Neural cell (in vitro differentiated cells): Measurements from ENCODE around the gene GRB7.

ENCODE experiments used
- CTCF ChIP-seq: fragments of 450-650 bp; IDR thresholded peaks from 2 replicates; pipeline ENCODE4 v1.5.1; 2014; ENCODE audit warnings: antibody characterized with exemption, mild to moderate bottlenecking, moderate library complexity; ENCODE audit not compliant: poor library complexity, severe bottlenecking
- EP300 ChIP-seq: fragments of 450-650 bp; conservative IDR thresholded peaks from 2 replicates; pipeline ENCODE4 v1.6.1; 2014; ENCODE audit warnings: antibody characterized with exemption, mild to moderate bottlenecking, moderate library complexity; ENCODE audit not compliant: poor library complexity, severe bottlenecking
- EZH2 ChIP-seq: fragments of 200-600, 300-800 bp; shearing (Covaris generic), sonication (generic); IDR thresholded peaks from 2 replicates; pipeline ENCODE4 v1.6.1; 2014; ENCODE audit warnings: antibody characterized with exemption, low read length, borderline replicate concordance, mild to moderate bottlenecking; ENCODE audit not compliant: insufficient read depth, poor library complexity, severe bottlenecking
- MXI1 ChIP-seq: fragments of 450-650 bp; conservative IDR thresholded peaks from 2 replicates; pipeline ENCODE4 v1.6.1; 2014; ENCODE audit warnings: antibody characterized with exemption, mild to moderate bottlenecking; ENCODE audit not compliant: poor library complexity, severe bottlenecking
- POLR2AphosphoS5 ChIP-seq: IDR thresholded peaks from 2 replicates; pipeline ENCODE4 v1.6.1; 2012
- RAD21 ChIP-seq: fragments of 450-650 bp; conservative IDR thresholded peaks from 2 replicates; pipeline ENCODE4 v1.6.1; 2014; ENCODE audit warnings: antibody characterized with exemption, mild to moderate bottlenecking, moderate library complexity
- REST ChIP-seq: IDR thresholded peaks from 2 replicates; pipeline ENCODE4 v1.6.1; 2012; ENCODE audit warnings: borderline replicate concordance
- SMC3 ChIP-seq: fragments of 450-650 bp; conservative IDR thresholded peaks from 2 replicates; pipeline ENCODE4 v1.6.1; 2014; ENCODE audit warnings: antibody characterized with exemption, mild to moderate bottlenecking, moderate library complexity; ENCODE audit not compliant: poor library complexity
- TAF1 ChIP-seq: IDR thresholded peaks from 2 replicates; pipeline ENCODE4 v1.6.1; 2012; ENCODE audit warnings: low read depth

GRCh38 chr17:39738983-39739884, 1.5 kb downstream of the GRB7 start:
- TF ChIP-seq POLR2AphosphoS5 (no peak), REST (no peak), EZH2 (no peak), CTCF (no peak), SMC3 (no peak), EP300 (no peak), RAD21 (no peak), TAF1 (no peak), MXI1 (no peak)
